ENCODE results near the gene OPN3. TPM values are rescaled to one million over a fixed set of nuclear protein-coding genes. Genes with fewer than 3 reads are reported as not detected.

The OPN3 gene
- total RNA-seq, 6 donors from 2014 or later = 11.5 to 63.4 (median 30.2) TPM

GRCh38 chr1:241611736-241612135, 28.4 kb downstream of the OPN3 start:
- H3K4me1 ChIP-seq = peaks cover 13 to 21% (median 19%) of the 10 kb centered on the region in 4 donors
- DNase-seq (no peak), ATAC-seq (ENCODE audit: low FRiP score in 2 of 2) (peak in 1 of 2 donors; percentile 25)
- WGBS, 2 donors = 78 to 81% methylated on average over 1 of the region's 1 CpG
- H3K27me3 ChIP-seq = no peaks in the 10 kb centered on the region
- H3K9me3 ChIP-seq = no peaks in the 10 kb centered on the region
- peak overlapping the region in 1 of 4 donors; percentile 13 for H3K27ac ChIP-seq
- H3K4me3 ChIP-seq = no peak overlapping the region
- H3K36me3 ChIP-seq = no peaks in the 10 kb centered on the region
- TF ChIP-seq POLR2AphosphoS5 (IDR thresholded peaks at IDR 0.05) (no peak), CTCF (IDR thresholded peaks at IDR 0.05) (no peak), EP300 (IDR thresholded peaks at IDR 0.05) (no peak), POLR2A (IDR thresholded peaks at IDR 0.05) (no peak)

- peak; percentile 75 to 91 for ATAC-seq (ENCODE audit: low FRiP score in 2 of 2)
- H3K36me3 ChIP-seq = no peaks in the 10 kb centered on the region
- 15 to 18% methylated on average over 3 of the region's 3 CpGs for WGBS, 2 donors
- no peaks in the 10 kb centered on the region for H3K27me3 ChIP-seq
- DNase-seq = peak in 1 of 2 donors; percentile 29
- no peak overlapping the region for H3K4me3 ChIP-seq
- H3K4me1 ChIP-seq = peaks cover 13 to 21% (median 19%) of the 10 kb centered on the region in 4 donors
- no peak overlapping the region for H3K27ac ChIP-seq
- TF ChIP-seq CTCF (IDR thresholded peaks at IDR 0.05) = peak; percentile 34 to 79 (median 70)
- no peak for TF ChIP-seq EP300 (IDR thresholded peaks at IDR 0.05)
- no peak for TF ChIP-seq POLR2A (IDR thresholded peaks at IDR 0.05)
- TF ChIP-seq POLR2AphosphoS5 (IDR thresholded peaks at IDR 0.05) = no peak
- no peaks in the 10 kb centered on the region for H3K9me3 ChIP-seq
These were observed 29.1 kb downstream of the OPN3 start for GRCh38 chr1:241611063-241611462.

GRCh38 chr1:241610056-241610815, 29.9 kb downstream of the OPN3 start:
- WGBS, 2 donors = 37 to 42% methylated on average over 8 of the region's 8 CpGs
- no peak overlapping the region for H3K4me3 ChIP-seq
- DNase-seq (no peak), ATAC-seq (ENCODE audit: low FRiP score in 2 of 2) (peak in 1 of 2 donors; percentile 2)
- TF ChIP-seq CTCF (IDR thresholded peaks at IDR 0.05) (no peak), EP300 (IDR thresholded peaks at IDR 0.05) (no peak), POLR2AphosphoS5 (IDR thresholded peaks at IDR 0.05) (no peak), POLR2A (IDR thresholded peaks at IDR 0.05) (no peak)
- no peaks in the 10 kb centered on the region for H3K27me3 ChIP-seq
- H3K27ac ChIP-seq = no peak overlapping the region
- no peaks in the 10 kb centered on the region for H3K9me3 ChIP-seq
- H3K36me3 ChIP-seq = no peaks in the 10 kb centered on the region
- H3K4me1 ChIP-seq = peaks cover 13 to 21% (median 19%) of the 10 kb centered on the region in 4 donors

- Histone ChIP-seq H3K36me3 (no peaks in the 10 kb centered on the region), H3K9me3 (no peaks in the 10 kb centered on the region), H3K4me1 (peaks cover 13 to 21% (median 19%) of the 10 kb centered on the region in 4 donors), H3K4me3 (no peak overlapping the region), H3K27ac (no peak overlapping the region), H3K27me3 (no peaks in the 10 kb centered on the region)
- WGBS, 2 donors = 51 to 62% methylated on average over 3 of the region's 3 CpGs
- TF ChIP-seq CTCF (IDR thresholded peaks at IDR 0.05) (no peak), EP300 (IDR thresholded peaks at IDR 0.05) (no peak), POLR2AphosphoS5 (IDR thresholded peaks at IDR 0.05) (no peak), POLR2A (IDR thresholded peaks at IDR 0.05) (no peak)
- DNase-seq (no peak), ATAC-seq (ENCODE audit: low FRiP score in 2 of 2) (no peak)
These were observed 31.7 kb downstream of the OPN3 start for GRCh38 chr1:241608379-241609033.

All from upper lobe of left lung (tissue), 6 donors.